ENCODE measurements around the gene SAA1.
"Not testable (repeated sequence)": the region's sequence is repeated elsewhere in the genome, so short reads cannot be mapped to it uniquely, and the experiment has no call there.

Gene SAA1

DNA sequence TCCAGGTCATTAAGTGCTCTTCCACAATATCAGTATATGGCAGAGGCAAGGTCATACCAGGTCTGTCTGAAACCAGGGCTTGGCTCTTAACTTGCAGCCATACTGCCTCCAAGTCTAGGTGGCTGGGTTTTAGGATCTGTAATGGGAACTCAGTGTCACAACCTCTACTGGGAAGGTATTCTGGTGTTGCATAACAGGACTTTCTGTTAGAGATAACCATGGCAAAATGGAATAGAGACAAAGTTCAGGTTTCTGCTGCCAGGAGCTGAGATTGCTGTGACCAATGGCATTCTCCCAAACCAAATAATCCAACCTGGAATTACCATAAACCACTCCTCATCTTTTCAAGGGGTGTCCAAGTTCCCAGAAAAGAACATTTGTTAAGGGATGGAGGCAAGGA lies 6.8 kb upstream of the SAA1 start:
- no peak for DNase-seq (ENCODE audit: low read depth, low spot score)

DNA sequence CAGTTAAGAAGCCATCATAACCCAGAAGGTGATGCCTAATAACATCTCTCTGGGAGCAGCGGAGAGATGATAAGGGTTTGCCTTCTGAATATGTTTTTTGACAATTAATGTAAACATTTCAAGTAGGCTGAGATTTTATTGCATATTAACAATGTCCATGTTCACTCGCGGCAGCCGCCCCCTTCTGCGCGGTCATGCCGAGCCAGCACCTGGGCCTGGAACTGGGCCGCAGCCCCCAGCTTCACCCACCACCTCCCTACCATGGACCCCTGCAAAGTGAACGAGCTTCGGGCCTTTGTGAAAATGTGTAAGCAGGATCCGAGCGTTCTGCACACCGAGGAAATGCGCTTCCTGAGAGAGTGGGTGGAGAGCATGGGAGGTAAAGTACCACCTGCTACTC lies 4.3 kb upstream of the SAA1 start:
- no peak for DNase-seq (ENCODE audit: low read depth, low spot score)

DNA sequence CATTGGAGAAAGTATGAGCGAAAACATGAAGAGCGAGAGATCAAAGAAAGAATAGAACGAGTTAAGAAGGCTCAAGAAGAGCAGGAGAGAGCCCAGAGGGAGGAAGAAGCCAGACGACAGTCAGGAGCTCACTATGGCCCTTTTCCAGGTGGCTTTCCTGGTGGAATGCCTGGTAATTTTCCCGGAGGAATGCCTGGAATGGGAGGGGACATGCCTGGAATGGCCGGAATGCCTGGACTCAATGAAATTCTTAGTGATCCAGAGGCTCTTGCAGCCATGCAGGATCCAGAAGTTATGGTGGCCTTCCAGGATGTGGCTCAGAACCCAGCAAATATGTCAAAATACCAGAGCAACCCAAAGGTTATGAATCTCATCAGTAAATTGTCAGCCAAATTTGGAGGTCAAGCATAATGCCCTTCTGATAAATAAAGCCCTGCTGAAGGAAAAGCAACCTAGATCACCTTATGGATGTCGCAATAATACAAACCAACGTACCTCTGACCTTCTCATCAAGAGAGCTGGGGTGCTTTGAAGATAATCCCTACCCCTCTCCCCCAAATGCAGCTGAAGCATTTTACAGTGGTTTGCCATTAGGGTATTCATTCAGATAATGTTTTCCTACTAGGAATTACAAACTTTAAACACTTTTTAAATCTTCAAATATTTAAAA lies 3.2 kb upstream of the SAA1 start:
- DNase-seq (ENCODE audit: low read depth, low spot score), result not testable (repeated sequence)

DNA sequence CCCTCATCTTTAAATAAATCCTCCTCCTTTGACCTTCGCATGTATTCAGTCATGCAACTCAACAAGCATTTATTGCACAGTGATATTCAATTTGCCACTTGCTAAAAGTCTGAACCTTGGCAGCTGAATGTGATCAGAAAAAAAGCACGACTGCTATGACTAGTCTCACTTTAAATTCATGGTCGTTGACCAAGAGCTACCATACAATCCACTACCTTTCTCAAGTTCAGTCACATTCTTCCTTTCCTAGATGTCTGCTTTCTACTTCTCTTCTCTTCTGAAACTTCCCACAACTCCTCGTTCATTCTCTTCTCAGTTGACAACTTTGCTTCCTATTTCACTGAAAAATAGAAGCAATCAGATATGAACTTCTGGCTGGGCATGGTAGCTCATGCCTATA lies 2.0 kb upstream of the SAA1 start:
- DNase-seq (ENCODE audit: low read depth, low spot score), result no peak

DNA sequence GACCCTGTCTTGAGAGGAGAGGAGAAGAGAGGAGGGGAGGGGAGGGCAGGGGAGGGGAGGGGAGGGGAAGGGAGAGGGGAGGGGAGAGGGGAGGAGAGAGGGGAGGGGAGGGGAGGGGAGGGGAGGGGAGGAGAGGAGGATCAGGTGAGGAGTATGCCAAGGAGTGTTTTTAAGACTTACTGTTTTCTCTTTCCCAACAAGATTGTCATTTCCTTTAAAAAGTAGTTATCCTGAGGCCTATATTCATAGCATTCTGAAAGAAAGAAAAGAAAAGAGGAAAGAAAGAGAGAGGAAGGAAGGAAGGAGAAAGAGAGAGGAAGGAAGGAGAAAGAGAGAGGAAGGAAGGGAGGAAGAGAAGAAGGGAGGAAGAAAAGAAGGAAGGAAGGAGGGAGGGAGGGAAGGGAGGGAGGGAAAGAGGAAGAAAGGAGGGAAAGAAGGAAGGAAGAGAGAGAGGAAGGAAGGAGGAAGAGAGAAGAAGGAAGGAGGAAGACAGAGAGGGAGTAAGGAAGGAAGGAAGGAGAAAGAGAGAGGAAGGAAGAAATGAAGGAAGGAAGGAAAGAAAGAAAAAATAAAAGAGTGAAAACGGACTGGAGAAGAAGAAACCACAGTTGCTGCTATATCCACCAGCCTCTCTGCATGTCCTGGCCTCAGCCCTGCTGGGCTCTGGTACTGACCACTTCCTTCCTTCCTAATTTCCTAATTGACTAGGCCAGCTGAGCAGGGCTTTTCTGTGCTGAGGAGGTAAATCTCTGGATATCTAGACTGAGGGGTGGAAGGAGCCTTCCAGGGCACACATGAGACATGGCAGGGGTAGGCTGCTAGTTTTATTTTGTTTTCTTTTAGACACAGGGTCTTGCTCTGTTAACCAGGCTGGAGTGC lies 1.1 kb upstream of the SAA1 start:
- no peak for DNase-seq (ENCODE audit: low read depth, low spot score)

DNA sequence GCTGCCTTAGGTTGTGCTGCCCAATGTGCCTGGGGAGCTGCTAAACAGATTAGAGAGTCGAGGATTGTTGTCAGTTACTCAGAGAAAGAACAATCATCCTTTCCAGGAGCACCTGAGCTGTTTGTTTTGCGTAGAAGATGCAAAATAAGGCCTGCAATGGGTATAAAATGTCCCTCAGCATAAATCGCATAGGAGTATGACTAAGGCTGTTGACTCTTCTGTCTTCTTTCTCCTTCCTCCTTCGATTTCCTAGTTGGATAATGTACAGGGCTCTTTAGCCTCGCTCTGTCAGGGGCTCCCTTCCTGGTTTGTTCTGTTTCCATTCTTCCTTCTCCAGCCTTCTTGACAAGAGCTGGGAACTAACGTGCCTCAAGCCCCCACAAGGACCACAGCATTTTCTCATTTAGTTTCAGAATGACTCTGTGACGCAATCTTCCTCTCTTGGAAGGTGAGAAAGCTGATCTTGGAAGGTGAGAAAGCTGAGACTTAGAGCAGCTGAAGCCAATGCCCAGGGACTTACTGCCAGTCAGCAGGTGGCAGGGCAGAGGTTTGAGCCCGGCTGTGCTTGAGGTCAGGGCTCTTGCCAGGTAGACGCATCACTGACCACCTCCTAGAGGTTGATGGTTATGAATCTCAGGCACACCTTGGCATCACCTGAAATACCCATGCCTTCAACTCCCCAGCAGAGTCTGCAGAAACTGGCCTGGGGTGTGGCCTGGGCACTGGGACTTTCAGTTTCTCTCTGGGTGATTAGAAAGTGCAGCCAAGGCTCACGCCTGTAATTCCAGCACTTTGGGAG lies 1.5 kb downstream of the SAA1 start:
- not testable (repeated sequence) for DNase-seq (ENCODE audit: low read depth, low spot score)

DNA sequence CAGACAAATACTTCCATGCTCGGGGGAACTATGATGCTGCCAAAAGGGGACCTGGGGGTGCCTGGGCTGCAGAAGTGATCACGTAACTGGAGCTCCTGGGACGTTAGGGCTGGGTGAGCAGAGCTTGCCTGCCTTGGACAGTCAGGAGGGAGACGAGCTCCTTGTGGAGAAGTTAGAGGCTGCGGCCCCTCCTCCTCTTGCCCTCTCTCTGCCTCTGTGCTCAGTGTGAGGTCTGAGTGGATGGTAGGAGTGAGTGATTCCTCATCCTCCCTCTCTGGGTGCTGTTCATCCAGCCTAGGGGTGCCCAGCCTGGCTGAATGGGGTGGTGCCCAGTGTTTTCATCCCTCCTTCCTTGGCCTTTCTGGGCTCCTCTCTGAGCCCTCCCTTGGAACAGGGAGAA lies 3.2 kb downstream of the SAA1 start:
- not testable (repeated sequence) for DNase-seq (ENCODE audit: low read depth, low spot score)

DNA sequence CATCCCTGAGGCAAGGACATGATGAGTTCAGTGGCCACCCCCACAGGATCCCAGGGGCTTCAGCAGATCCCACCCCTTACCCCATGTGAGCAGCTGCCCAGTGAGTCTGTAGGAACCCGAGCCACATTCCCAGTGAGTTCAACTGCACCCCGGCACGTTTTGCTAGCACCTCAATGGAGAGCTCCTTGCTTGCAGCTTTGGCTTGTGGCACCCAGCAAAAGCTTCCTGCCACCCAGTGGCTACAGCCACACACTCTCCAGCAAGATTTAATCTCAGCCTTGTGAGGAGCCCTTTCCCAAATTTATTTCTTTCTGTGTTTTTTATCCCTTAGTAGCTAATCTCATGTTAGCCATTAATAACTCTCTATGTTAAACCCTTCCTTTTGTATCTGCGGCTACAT lies 4.0 kb downstream of the SAA1 start:
- no peak for DNase-seq (ENCODE audit: low read depth, low spot score)

DNA sequence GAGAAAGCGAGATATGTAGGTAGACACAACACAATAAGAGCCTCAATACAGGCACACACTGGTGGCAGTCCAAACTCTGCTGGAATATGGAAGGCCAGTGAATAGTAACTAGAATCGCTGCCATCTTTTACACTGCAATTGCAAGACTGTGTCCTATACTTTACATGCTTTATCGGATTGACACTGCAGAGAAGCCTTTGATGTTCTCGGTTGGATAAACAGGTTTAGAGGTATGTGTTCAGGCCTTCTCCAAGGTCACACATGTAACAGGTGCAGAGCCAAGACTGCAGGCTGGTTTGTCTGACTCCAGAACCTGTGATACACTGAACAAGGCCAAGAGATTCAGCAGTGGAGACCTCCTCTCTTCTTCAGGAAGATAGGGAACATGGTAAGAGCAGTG lies 5.1 kb downstream of the SAA1 start:
- DNase-seq (ENCODE audit: low read depth, low spot score), result no peak

DNA sequence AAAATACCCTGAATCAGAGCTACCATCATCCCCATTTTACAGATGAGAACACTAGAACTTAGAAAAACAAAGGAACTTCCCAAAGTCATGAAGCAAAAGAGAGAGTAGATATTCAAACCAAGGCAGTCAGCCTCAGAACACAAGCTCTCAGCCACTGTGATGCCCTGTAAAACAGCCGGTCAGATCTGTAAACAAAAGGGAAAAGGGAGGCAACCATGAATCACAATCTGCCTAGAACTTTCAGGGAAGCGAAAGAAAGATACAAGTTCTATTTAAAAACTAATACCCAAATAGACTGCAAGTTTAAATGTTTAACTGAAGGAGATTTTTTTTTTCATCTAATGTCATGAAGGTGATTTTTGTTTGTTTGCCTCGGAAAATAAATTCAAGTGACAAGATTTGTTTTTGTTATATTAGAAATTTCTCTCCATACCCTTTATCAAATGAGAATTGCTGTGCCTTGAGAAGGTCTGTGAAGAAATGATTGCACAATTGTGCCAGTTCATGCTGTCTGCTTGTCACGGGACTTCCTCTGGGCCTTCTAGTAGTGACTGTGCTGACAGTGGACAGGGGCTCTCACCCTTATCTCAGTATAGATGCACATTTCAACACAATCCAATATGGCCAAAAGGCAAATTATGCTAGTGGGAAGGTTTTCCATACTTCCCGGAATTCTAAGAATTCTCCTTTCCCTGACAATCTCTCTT lies 11.7 kb downstream of the SAA1 start:
- DNase-seq (ENCODE audit: low read depth, low spot score), result no peak

DNA sequence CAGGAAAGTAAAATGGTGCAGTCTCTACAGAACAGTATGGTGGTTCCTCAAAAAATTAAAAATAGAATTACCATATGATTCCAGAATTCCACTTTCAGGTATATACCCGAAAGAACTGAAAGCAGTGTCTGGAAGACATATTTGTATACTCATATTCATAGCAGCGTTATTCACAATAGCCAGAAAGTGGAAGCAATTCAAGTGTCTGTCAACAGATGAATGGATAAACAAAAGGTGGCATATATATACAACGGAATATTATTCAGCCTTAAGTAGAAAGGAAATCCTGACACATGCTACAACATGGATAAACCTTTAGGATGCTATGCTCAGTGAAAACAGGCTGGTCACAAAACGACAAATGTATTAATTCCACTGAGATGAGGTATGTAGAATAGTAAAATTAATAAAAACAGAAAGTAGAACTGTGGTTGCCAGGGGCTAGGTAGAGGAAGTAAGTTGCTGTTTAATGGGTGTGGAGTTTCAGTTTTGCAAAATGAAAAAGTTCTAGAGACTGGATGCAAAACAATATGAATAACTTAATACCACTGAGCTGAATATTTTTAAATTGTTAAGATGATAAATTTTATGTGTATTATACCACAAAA lies 14.5 kb downstream of the SAA1 start:
- no peak for DNase-seq (ENCODE audit: low read depth, low spot score)

DNA sequence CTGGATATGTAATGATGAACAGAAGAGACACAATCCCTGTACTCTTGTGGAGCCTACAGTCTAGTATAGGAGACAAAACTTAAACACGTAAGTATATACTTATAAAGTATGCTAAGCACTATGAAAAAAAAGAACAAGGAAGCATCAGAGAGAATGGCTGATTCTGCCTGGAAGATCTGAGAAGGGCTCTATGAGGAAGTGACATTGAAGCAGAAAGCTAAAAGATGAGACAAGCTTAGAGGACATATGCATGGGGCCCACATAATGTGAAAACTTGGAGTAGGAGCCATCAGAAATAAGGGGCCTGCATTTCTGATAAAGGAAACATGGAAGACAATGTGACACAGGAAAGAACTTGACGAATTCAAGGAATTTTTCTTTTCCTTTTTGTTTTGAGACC lies 16.6 kb downstream of the SAA1 start:
- DNase-seq (ENCODE audit: low read depth, low spot score), result no peak

DNA sequence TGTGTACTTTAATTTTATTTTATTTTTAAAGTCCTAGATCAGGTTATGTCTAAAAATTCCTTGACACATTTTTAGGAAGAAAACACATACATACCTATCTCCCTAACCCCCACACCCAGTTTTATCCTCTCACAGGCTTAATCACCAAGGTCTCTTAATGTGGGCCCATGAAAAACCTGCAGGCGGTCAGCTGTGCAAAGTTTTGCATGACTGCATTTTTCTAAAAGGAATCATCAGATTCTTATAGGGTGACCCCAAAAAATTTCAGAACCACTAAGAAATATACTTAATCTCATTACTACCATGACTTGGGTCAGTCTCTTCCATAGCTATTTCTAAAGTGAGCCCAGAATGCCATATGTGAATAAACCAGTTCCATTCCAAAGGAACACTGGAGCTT lies 19.8 kb downstream of the SAA1 start:
- no peak for DNase-seq (ENCODE audit: low read depth, low spot score)

DNA sequence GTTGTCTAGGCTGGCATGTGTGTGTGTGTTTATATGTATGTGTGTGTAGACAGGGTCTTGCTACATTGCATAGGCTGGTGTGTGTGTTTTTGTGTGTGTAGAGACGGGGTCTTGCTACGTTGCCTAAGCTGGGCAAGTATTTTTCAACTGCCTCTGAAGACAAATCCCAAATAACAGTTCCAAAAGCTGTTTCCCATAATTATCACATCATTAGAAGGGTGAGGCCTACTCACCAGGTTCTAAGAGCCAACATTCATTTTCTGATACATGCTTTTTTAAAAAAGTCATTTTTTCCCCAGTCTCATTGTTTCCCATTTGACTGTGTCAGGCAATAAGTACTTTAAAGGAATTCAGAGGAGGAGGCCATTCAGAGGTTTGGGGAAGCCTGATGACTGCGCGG lies 22.8 kb downstream of the SAA1 start:
- DNase-seq (ENCODE audit: low read depth, low spot score), result no peak

DNA sequence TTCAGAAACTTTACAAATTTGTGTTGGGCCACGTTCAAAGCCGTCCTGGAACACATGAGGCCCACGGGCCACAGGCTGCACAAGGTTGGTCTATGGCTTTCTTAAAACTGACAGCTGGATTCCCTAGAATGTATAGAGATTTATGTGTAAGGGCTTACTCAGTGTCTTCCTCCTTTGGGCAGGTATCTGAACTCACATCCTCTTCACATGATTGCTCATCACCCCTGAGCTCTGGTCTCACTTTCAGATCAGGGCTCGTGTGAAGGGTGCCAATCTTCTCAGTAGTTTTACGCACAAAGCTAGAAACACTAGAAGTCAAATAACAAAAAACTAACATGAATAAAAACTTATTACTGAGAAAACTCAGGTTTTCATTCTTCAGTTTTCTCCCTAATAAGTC lies 28.8 kb downstream of the SAA1 start:
- no peak for DNase-seq (ENCODE audit: low read depth, low spot score)

DNA sequence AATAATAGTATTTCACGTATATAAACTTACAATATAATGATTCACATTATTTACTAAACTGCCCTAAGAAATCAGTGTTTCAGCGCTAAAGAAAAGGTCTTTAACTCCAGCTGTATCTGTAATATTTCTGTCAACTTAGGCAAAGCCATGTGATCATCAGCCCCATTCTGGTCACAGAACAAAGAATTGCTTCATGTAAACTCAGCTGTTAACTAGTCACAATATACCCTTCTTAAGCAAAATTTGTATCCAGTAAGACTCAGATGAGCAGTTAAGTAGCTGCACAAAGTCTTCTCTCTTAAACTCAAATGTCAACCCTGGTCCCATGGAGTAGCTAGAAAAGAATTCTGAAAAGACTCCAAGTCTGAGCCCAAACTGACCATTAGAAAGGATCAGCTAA lies 29.3 kb downstream of the SAA1 start:
- no peak for DNase-seq (ENCODE audit: low read depth, low spot score)

DNA sequence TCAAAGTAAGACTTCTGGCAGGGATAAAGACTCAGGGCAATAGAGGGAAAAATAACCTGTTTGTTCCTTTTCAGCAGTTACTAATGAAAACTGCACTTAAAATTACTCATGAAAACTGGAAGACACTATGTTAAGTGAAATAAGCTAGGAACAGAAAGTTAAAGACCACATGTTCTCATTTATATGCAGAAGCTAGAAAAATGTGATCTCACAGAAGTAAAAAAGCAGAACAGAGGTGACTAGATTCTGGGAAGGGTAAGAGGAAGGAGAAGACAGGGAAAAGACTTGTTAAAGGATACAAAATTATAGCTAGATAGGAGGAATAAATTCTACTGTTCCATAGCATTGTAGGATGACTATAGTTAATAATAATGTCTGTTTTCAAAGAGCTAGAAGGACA lies 33.7 kb downstream of the SAA1 start:
- no peak for DNase-seq (ENCODE audit: low read depth, low spot score)

DNA sequence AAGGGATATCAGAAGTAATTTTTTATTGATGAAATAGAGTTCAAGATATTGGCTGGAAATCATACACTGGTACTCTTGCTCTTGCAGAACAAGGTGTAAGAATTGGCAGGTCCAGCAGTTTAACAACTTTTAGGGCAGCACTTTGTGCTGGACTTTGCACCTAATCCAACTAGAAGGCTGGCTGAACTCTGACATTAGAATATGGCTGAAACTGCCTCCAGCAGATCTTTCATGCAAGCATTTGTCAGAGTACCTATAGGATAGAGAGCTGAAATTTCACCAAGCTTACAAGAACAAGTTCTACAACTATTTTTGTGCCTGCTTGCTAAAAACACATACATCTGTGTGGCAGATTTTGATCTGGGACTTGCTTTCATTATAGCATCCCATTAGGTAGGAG lies 38.7 kb downstream of the SAA1 start:
- no peak for DNase-seq (ENCODE audit: low read depth, low spot score)

DNA sequence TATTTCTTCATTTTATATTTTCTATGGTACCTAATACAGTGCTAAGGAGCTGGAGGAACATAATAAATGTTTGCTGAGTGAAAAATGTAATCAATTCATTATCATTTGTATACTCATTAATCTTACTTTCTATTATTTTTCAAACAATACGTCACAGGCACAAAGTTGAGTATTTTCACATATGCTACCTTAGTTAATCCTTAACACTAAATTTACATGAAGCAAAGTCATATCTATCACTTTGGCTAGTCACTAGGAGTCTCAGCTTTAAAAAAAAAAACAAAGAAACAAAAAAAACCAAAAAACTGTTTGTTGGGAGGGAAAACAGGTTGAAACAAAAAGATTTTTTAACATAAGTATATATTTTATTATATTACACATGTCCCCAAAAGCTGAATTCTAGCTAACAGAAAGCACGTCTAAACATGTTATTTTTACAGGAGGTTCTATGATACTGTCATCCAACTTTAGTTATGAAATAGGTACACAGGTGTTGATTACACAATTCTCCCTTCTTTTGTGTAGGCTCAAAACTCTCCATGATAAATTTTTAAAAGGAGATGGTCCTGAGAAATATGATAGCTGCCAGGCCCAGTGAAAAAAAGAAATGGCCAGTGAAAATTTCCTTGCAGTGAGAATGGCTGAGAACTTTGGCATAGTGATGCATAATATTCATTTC lies 41.5 kb downstream of the SAA1 start:
- no peak for DNase-seq (ENCODE audit: low read depth, low spot score)

DNA sequence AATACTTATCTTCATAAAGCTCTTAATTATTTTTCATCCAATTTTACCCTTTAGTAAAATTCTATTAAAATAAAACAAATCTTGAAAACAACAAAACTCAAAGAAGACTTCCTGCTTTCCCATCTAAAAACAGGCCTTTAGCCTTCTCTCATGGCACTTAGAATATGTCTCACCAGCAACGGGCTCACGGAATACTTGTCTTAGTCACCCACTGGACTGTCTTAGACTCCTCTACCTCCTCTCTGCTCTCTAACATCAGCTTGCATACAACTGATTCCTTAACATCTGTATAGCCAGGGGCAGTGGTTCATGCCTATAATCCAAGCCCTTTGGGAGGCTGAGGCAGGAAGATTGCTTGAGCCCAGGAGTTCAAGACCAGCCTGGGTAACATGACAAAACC lies 42.2 kb downstream of the SAA1 start:
- no peak for DNase-seq (ENCODE audit: low read depth, low spot score)

DNA sequence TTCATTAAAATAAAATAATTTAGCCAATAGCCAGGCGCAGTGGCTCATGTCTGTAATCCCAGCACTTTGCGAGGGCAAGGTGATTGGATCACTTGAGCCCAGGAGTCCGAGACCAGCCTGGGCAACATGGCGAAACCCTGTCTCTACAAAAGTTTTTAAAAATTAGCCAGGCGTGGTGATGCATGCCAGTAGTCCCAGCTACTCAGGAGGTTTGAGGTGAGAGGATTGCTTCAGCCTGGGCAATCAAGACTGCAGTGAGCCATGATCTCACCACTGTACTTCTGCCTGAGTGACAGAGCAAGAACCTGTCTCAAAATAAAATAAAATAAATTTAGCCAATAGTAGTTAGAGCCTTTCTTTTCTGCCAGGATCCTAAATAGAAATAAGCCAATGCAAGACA lies 43.6 kb downstream of the SAA1 start:
- no peak for DNase-seq (ENCODE audit: low read depth, low spot score)

Data from activated CD4-positive, CD25-positive, alpha-beta regulatory T cell treated with anti-CD3 and anti-CD28 coated beads, Interleukin-2, amount 50 U/mL, for 16 hours (primary cell).